ENCODE results near the gene RPS3. TPM values are rescaled to one million over a fixed set of nuclear protein-coding genes. Genes with fewer than 3 reads are reported as not detected.

Gene RPS3
- total and polyA plus RNA-seq, 4 donors, result 1,036 to 2,813 (median 2,148) TPM

DNA sequence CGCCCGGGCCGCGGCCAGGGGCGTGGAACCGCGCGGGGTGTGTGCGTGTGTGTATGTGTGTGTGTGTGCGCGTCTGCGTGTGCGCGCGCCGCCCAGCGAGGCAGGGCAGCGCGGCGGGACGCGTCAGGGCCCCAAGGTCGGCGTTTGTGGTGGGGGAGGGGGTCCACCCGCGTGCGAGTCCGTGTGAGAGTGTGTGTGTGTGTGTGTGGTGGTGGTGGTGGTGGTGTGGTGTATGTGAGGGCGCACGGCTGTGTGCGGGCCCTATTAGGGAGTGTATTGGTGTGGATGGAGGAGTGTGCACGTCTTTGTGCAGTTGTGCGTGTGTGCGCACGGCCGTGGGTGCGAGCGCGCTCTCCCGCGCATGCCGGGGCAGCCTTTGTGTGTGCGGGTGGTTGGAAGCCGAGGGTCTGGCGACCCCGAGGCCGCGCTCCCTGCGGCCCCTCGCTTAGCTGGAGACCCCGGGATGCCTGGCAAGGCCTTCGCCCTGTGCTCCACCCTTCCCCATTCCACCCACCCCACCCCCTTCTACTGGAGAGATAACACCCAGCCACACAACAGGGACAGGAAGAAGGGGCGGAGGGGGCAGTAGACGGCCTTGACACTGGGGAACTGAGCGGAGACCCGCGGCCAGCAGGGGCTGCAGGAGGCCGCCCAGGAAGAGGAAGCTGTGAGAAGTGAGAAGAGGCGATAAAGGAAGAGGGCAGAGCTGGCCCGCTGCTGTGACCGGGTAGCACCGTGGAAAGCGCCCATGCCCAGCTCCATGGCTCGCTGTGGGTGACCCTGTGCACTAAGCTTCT is 47.3 kb upstream of the RPS3 start:
- peak overlapping the region; percentile 51 for H3K4me3 ChIP-seq
- ATAC-seq (ENCODE audit: insufficient read depth, low FRiP score) (peak; percentile 27), DNase-seq (peak; percentile 67 to 81 (median 76))
- no peaks in the 10 kb centered on the region for H3K27me3 ChIP-seq (ENCODE audit: control insufficient read depth in 3 of 3, insufficient read depth in 3 of 3, low read length in 2 of 3)
- H3K36me3 ChIP-seq (ENCODE audit: control insufficient read depth in 4 of 4, insufficient read depth in 4 of 4, low read length in 4 of 4), result peaks cover 0 to 5% (median 0%) of the 10 kb centered on the region in 4 donors
- peaks cover 6 to 50% (median 28%) of the 10 kb centered on the region in 5 donors for H3K4me1 ChIP-seq (ENCODE audit: control insufficient read depth in 5 of 5, insufficient read depth in 5 of 5, low read length in 5 of 5)
- no peaks in the 10 kb centered on the region for H3K9me3 ChIP-seq (ENCODE audit: control insufficient read depth in 4 of 4, insufficient read depth in 3 of 4, low read length in 3 of 4)
- 0% methylated on average over 60 to 64 of the region's 64 CpGs for WGBS, 2 donors
- H3K27ac ChIP-seq (ENCODE audit: low read depth in 1 of 2, low read length in 1 of 2), result peak overlapping the region; percentile 21 to 97
- TF ChIP-seq, protein P1, sequence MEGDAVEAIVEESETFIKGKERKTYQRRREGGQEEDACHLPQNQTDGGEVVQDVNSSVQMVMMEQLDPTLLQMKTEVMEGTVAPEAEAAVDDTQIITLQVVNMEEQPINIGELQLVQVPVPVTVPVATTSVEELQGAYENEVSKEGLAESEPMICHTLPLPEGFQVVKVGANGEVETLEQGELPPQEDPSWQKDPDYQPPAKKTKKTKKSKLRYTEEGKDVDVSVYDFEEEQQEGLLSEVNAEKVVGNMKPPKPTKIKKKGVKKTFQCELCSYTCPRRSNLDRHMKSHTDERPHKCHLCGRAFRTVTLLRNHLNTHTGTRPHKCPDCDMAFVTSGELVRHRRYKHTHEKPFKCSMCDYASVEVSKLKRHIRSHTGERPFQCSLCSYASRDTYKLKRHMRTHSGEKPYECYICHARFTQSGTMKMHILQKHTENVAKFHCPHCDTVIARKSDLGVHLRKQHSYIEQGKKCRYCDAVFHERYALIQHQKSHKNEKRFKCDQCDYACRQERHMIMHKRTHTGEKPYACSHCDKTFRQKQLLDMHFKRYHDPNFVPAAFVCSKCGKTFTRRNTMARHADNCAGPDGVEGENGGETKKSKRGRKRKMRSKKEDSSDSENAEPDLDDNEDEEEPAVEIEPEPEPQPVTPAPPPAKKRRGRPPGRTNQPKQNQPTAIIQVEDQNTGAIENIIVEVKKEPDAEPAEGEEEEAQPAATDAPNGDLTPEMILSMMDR (IDR thresholded peaks at IDR 0.05; ENCODE audit: control extremely low read depth, extremely low read depth), result no peak
- peak overlapping the region; percentile 38 to 66 for H3K9ac ChIP-seq (ENCODE audit: insufficient read depth in 1 of 2, low read length in 2 of 2)

DNA sequence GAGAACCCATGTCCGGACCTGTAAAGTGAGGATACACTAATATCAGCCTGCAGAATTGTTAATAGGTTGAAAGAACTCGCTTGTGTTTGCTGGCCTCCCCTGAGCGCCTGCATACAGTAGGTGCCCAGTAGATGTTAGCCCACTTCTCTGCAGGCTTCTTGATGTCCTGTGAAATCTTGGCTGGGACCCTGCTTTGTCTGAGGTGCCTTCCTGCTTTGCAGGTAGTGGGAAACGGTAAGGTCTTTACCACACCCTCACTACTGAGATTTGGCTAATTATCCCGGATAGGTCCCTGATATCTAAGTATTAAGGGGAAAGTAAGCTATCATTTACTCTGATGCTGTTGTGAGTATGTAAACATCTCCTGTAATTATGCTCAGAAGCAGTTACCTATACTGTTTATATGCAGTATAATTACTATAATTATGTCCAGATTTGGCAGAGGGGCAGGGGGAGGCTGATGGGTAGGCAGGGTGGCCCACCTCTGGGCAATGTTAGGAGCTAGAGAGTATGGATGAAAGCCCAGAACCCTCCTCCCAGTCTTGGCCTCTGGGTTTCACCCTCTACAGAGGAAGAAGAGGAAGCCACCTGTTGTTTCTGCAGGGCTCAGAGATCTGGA is 46.6 kb upstream of the RPS3 start:
- H3K4me3 ChIP-seq, result no peak overlapping the region
- peaks cover 0 to 5% (median 0%) of the 10 kb centered on the region in 4 donors for H3K36me3 ChIP-seq (ENCODE audit: control insufficient read depth in 4 of 4, insufficient read depth in 4 of 4, low read length in 4 of 4)
- H3K4me1 ChIP-seq (ENCODE audit: control insufficient read depth in 5 of 5, insufficient read depth in 5 of 5, low read length in 5 of 5), result peaks cover 6 to 43% (median 21%) of the 10 kb centered on the region in 5 donors
- no peak overlapping the region for H3K9ac ChIP-seq (ENCODE audit: insufficient read depth in 1 of 2, low read length in 2 of 2)
- WGBS, 2 donors, result 17 to 20% methylated on average over 5 of the region's 5 CpGs
- peak overlapping the region in 1 of 2 donors; percentile 97 for H3K27ac ChIP-seq (ENCODE audit: low read depth in 1 of 2, low read length in 1 of 2)
- no peaks in the 10 kb centered on the region for H3K27me3 ChIP-seq (ENCODE audit: control insufficient read depth in 3 of 3, insufficient read depth in 3 of 3, low read length in 2 of 3)
- TF ChIP-seq, protein P1 (IDR thresholded peaks at IDR 0.05; ENCODE audit: control extremely low read depth, extremely low read depth), result no peak
- H3K9me3 ChIP-seq (ENCODE audit: control insufficient read depth in 4 of 4, insufficient read depth in 3 of 4, low read length in 3 of 4), result no peaks in the 10 kb centered on the region
- ATAC-seq (ENCODE audit: insufficient read depth, low FRiP score) (no peak), DNase-seq (no peak)

DNA sequence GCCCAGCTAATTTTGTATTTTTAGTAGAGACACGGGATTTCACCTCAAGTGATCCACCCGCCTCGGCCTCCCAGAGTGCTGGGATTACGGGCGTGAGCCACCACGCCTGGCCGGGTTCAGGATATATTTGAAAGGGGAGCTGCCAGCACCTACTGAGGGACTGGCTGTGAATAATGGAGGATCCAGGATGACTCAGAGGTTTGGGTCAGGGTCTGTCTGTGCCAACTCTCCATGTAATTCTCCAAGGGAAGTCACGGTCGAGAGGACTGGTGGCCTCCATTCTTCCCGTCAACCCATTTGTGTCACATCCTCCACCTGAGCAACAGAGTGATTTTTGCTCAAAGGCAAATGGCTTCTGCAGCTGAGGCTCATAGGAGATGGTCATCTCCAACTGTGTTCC is 44.3 kb upstream of the RPS3 start:
- DNase-seq (no peak), ATAC-seq (ENCODE audit: insufficient read depth, low FRiP score) (no peak)
- TF ChIP-seq, protein P1 (IDR thresholded peaks at IDR 0.05; ENCODE audit: control extremely low read depth, extremely low read depth), result no peak
- no peak overlapping the region for H3K4me3 ChIP-seq
- H3K9ac ChIP-seq (ENCODE audit: insufficient read depth in 1 of 2, low read length in 2 of 2), result no peak overlapping the region
- no peaks in the 10 kb centered on the region for H3K36me3 ChIP-seq (ENCODE audit: control insufficient read depth in 4 of 4, insufficient read depth in 4 of 4, low read length in 4 of 4)
- H3K27ac ChIP-seq (ENCODE audit: low read depth in 1 of 2, low read length in 1 of 2), result no peak overlapping the region
- no peaks in the 10 kb centered on the region for H3K27me3 ChIP-seq (ENCODE audit: control insufficient read depth in 3 of 3, insufficient read depth in 3 of 3, low read length in 2 of 3)
- H3K9me3 ChIP-seq (ENCODE audit: control insufficient read depth in 4 of 4, insufficient read depth in 3 of 4, low read length in 3 of 4), result no peaks in the 10 kb centered on the region
- 91 to 96% methylated on average over 10 of the region's 10 CpGs for WGBS, 2 donors
- H3K4me1 ChIP-seq (ENCODE audit: control insufficient read depth in 5 of 5, insufficient read depth in 5 of 5, low read length in 5 of 5), result peaks cover 0 to 20% (median 5%) of the 10 kb centered on the region in 5 donors

All from lung (tissue), 12 donors.